Colon (tissue), 2 donors: Measurements from ENCODE around the gene PRSS8.
"Not testable (repeated sequence)": the region's sequence is repeated elsewhere in the genome, so short reads cannot be mapped to it uniquely, and the experiment has no call there.

ENCODE experiments used
- FAIRE-seq: peaks from 2 replicates; lab custom pipeline; 2012; peaks lifted over from hg19 to GRCh38; lab: Jason Lieb, UNC
- donor health status: control.
- donor health status: control.

Gene PRSS8

DNA sequence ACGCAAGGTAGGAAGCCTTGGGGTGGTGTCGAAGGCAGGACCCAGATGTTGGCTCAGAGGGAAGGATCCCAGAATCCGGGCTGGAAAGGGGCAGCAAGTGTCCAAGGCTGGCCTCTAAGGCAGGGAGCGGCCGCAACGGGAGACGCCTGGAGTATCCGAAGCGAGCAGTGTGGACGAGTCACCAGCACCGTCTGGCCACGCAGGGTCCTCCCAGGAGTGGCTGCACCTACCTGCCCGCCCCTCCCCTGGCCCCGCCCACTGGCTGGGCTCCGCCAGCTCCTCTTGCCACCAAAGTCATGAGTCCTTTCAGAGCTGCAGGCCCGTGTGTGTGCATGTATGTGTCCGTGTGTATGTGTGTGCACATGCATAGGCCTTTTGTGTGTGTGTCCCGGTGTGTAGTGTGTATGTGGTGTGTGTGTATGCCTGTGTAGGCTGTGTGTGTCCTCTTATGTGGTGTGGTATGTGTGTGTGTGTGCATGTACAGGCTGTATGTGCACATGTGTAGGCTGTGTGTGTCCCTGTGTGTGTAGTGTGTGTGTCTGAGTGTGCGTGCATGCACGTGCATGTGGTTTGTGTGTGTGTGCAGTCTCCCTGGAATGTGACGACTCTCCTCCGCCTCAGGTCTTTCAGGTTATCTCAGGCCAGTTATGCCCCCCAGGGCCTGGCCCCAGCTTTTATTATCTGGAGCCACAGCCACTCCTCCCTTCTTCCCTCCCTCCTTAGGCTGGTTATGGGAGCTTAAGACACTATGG, at the start of gene PRSS8:
PRSS8 (minus strand) TSS at position 193 of the 752 bp plus-strand sequence. CDS start 229 bp downstream, outside the sequence.
- FAIRE-seq, result no peak

GRCh38 chr16:31184888-31185287, 49.4 kb upstream of the PRSS8 start:
- no peak for FAIRE-seq

GRCh38 chr16:31183432-31184428, 48.2 kb upstream of the PRSS8 start:
- no peak for FAIRE-seq

- FAIRE-seq, result no peak
Measured at GRCh38 chr16:31182391-31182790, 46.9 kb upstream of the PRSS8 start.

- no peak for FAIRE-seq
Measured at GRCh38 chr16:31181102-31181830, 45.7 kb upstream of the PRSS8 start.

DNA sequence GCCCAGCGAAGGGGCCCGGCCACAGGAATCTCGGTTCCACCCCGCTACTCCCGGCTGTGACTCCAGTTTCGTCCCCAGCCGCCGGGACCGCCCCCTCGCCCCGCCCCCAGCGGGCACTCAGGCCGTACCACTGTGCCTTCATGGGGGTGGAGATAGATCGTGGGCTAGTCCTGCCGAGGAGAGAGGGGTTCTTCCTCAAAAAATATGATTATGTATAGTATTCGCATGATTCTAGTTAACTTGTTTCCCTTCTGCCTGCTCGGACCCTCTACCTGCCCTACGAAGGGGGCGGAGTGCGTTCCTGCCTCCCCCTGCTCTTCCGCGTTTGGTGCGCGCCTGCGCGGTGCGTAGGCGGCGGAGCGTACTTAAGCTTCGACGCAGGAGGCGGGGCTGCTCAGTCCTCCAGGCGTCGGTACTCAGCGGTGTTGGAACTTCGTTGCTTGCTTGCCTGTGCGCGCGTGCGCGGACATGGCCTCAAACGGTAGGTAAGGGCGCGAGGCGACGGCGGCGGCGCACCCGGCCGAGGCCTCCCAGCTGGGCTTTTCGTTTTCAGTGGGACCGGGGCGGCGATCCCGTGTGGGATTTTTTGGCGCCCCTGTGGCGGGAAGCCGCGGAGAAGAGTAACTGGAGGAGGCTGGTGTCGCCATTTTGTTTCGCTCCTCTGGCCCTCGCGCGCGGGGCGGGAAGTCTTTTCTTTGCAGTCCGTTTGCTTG, 44.4 kb upstream of the PRSS8 start, which contains the start of gene FUS:
FUS (plus strand) TSS at position 393 of the 713 bp plus-strand sequence; CDS start at position 469, 76 bp downstream.
- no peak for FAIRE-seq

- FAIRE-seq, result no peak
Measured at GRCh38 chr16:31179219-31179746, 43.8 kb upstream of the PRSS8 start.

DNA sequence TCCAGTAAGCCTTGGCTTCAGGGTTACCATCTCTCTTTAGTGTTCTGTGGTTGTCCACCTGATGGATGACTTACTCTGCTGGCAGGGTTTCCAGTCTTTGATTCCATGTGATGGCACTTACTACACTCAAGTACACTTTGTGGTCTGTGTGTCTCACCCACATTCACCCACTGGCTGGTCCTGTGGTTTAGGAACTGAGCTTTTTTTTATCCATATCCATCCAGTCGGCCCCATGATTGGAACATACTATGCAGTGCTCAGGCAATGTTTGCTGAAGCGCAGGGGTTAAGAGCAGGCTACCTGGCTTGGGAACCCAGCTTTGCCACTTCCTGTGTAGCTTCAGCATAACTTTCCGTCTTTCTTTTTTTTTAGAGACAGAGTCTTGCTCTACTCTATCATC, 41.6 kb upstream of the PRSS8 start:
- FAIRE-seq, result no peak

DNA sequence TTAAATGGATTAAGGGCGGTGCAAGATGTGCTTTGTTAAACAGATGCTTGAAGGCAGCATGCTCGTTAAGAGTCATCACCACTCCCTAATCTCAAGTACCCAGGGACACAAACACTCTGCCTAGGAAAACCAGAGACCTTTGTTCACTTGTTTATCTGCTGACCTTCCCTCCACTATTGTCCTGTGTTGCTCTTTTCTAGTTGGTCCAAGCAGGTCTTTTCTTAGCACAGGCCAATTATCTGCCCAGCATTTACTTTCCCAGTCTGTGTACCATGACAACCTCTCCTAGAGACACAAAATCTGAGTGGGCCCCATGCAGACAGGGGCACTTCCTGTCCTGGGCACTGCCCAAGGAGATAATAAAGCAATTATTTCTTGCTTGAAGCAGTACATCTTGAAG, 34.5 kb upstream of the PRSS8 start:
- FAIRE-seq, result not testable (repeated sequence)

DNA sequence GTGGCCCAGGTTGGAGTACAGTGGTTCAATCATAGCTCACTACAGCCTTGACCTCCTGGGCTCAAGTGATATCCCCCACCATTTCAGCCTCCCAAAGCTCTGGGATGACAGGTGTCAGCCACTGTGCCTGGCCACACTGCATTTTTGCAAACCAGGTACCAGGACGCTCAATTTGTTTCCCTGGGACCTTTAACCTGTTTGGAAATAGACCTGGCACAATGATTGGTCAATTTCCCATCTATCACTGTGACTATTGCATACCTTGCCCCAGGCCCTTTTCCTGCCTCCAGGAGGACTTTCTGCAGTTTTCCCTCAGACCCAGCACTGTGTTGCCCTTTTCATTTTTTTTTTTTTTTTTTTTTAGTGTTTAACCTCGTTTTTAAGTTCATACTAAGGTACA, 33.3 kb upstream of the PRSS8 start:
- no peak for FAIRE-seq

DNA sequence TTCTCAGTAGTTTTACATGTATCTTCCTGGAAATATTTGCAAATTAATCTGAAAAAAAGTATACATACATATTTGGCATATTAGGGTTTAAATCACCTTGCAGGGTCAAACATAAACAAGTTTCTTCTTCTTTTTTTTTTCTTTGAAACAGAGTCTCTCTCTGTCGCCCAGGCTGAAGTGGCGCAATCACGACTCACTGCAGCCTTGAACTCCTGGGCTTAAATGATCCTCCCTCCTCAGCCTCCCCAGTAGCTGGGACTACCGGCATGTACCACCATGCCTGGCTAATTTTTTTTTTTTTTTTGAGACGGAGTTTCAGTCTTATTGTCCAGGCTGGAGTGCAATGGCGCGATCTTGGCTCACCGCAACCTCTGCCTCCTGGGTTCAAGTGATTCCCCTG, 31.8 kb upstream of the PRSS8 start:
- FAIRE-seq, result no peak

DNA sequence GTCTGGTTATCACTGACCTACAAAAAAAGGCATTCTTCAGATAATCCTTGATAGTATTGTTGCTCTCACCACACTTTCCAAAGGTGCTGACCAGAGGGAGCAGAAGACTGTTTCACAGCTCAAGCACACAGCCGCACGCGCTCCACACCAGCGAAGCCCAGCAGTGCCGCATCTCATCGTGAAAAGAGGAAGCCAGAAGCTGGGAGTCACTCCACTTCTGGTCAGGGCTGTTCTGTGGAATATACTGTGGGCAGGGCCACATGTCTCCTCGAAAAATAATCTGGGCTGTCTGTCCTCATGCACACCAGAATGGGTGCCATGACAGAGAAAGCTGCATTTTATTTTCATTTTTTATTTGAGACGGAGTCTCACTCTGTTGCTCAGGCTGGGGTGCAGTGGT, 21.6 kb upstream of the PRSS8 start:
- FAIRE-seq, result no peak

DNA sequence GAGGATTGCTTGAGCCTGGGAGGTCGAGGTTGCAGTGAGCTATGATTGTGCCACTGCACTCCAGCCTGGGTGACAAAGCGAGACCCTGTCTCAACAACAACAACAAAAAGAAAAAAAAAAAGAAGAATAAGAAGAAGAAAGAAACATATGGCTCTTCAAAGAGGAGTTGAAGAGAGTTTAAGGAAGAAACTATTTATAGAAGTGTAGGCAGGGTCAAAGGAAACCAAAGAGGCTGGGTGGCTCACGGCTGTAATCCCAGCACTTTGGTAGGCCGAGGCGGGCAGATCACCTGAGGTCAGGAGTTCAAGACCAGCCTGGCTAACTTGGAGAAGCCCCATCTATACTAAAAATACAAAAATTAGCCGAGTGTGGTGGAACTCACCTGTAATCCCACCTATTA, 15.4 kb upstream of the PRSS8 start:
- FAIRE-seq, result not testable (repeated sequence)

DNA sequence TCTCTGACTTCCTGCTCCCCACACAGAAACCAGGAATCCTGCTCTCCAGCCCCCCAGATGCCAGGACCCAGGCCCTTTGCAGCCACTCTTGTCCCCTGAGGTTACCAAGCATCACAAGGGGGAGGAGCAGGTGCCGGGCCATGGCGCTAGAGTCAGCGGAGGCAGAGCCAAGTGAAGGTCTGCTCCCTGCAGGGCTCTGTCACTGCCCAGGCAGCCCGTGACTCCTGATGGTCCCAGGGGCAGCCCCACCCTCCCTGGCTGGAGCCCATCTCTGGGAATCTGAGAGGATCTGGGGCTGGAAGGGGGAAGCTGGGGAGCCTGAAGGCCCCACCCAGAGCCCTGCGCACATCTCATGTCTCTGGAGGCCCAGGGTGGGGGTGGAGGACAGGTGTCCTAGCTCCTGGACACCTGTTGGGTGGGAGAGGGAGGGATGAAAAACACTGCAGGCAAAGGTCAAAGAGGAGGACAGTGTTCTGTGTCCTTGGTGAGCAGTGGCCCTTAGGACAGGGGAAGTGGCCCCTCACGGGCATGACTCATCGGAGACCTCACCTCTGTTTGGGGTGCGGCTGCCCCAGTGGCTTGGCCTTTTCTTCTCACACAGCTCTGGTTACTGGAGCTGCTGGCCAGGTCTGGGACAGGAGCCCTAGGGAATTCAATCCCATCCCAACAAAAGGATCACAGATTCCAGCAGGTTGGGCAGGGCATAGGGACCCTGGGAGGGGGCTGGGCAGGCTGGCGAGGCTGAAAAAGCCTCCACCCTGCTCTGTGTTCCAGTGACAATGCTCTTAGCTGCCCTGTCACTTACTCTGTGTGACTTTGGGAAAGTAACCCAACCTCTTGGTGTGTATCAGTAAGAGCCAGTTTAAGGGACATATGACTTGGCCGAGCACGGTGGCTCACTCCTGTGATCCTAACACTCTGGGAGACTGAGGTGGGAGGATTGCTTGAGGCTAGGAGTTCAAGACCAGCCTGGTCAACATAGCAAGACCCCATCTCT, 14.7 kb upstream of the PRSS8 start, which contains the start of gene PRSS36:
PRSS36 (minus strand) TSS at position 173 of the 997 bp plus-strand sequence; CDS start at position 142, 31 bp downstream.
- FAIRE-seq, result no peak

- no peak for FAIRE-seq
Measured at GRCh38 chr16:31149332-31149731, 13.8 kb upstream of the PRSS8 start.

GRCh38 chr16:31148896-31149295, 13.4 kb upstream of the PRSS8 start:
- FAIRE-seq, result no peak

- no peak for FAIRE-seq
Measured at GRCh38 chr16:31148281-31148728, 12.8 kb upstream of the PRSS8 start.

DNA sequence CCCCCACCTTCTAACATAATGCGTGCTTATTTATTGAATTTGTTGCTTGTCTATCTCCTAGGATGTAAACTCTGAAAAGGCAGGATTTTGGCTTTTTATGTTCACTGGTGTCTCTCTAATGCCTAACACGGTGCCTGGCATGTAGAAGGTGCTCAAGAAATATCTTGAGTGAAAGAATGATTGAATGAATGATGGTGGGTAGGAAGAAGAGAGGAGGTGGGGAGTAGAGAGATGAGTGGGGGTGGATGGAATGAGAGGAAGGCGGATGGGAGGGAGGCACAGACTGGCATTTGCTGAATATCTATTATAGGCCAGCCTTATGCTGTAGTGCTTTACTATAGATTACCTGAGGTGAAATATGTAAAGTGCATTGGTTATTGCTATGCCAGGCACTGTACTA, 12.0 kb upstream of the PRSS8 start:
- FAIRE-seq, result no peak

DNA sequence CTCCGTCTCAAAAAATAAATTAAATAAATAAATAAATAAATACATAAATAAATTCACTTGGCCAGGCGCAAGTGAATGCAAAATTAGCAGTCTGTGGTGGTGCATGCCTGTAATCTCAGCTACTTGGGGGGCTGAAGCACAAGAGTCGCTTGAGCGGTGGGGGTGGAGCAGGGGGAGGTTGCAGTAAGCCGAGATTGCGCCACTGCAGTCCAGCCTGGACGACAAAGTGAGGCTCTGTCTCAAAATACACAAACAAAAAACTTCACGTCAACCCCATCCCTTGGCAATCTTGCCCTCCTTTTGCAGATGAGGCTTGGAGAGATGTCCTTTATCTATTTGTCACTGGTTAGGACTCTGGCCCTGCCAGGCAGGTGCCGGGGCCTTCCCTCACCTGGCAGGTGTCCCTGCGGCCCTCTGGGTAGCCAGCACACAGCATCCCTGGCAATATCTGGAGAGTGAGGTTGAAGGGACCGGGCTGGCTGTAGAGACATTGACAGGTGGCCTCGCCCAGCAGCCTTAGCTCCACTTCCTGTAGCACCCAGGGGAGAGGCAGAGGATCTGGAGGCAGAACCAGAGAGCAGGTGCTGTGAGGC, 10.0 kb upstream of the PRSS8 start:
- FAIRE-seq, result no peak
